Stimulated activated CD8-positive, alpha-beta memory T cell treated with anti-CD3 and anti-CD28 coated beads, Interleukin-15, amount 100 ng/mL, for 24 hours (primary cell): Measurements from ENCODE around the gene RAPGEF4.

Experiments used
- DNase-seq: peaks from one replicate; pipeline ENCODE4 v3.0.0-alpha.2; 2020; ENCODE audit warnings: low read depth

Gene RAPGEF4

GRCh38 chr2:172861098-172861497 lies 125.5 kb downstream of the RAPGEF4 start:
- no peak for DNase-seq

DNA sequence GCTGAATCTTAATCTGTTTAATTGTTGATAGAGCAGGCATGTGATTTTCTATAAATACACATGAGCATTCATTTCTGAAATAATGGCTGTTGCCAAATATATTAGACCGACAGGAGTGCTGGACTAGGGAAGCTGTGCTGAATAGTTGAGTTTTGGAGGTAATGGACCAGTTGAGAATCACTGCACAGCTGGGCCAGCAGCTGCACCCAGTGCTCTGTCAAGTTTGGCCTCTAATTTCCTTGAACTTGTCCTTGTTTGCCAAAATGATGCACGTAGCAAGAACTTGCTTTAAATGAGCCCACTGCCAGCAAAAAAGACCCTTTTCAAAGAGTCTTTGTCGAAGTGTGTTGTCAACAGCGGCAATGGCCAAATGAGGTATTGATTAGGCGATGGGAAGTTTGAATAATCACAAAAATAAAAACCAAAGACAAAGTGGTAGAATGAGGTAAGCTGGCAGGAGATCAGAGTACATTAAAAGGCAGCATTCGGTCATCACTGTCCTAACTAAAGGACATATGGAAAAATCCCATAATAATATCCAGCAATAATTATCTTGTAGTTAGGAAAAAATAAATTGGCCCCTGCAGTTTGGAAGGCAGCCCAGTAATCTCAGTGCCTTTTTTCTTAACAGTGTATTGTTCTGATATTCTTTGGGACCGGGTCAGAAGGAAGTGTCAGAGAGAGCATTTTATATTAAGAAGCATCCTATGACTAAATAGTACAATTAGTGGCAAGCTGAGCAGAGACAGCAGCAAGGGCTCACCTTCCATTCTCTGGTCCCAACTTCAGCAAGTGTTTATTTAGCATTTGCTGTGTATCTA lies 126.2 kb downstream of the RAPGEF4 start:
- no peak for DNase-seq

DNA sequence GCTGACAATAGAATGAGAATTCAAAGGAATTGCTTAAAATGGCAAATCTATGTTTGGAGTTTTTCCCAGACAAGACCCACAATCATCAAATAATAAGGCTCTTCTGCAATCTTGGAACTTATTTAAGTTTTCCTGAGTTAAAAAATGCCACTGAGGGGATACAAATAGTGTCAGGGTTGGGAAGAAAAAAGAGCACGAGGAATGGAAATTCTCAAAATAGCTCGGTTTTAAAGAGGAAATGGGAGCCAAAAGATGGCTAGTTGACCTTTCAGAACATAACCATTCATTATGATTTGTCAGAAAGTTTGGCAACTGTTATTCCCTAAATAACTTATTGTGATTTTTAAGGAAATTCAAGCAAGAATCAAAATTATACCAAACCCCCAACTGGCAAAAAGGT lies 127.7 kb downstream of the RAPGEF4 start:
- DNase-seq, result no peak

- DNase-seq, result no peak
Observed at GRCh38 chr2:172864182-172864581, 128.5 kb downstream of the RAPGEF4 start.

GRCh38 chr2:172865422-172865821 lies 129.8 kb downstream of the RAPGEF4 start:
- DNase-seq, result no peak

- no peak for DNase-seq
Observed at GRCh38 chr2:172869861-172870260, 134.2 kb downstream of the RAPGEF4 start.

GRCh38 chr2:172870396-172870795 lies 134.8 kb downstream of the RAPGEF4 start:
- DNase-seq, result no peak

DNA sequence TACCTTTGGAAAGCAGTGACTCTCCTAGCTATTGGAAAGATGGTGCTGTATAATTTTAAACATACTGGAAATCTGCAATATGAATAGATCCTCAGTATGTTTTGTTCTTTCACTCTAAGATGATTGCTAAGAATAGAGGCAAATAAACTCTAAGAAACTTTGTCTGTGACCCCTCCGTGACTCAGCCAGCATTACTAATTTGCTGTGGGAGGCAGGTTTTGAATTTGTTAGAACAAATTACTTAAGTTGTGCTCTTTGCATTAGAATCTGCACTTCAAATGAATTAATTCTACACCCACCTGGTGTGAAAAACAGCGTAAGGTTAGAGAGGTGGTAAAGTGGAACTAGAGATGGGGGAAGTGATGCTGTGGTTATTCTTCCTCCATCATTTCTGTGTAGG lies 142.2 kb downstream of the RAPGEF4 start:
- no peak for DNase-seq

DNA sequence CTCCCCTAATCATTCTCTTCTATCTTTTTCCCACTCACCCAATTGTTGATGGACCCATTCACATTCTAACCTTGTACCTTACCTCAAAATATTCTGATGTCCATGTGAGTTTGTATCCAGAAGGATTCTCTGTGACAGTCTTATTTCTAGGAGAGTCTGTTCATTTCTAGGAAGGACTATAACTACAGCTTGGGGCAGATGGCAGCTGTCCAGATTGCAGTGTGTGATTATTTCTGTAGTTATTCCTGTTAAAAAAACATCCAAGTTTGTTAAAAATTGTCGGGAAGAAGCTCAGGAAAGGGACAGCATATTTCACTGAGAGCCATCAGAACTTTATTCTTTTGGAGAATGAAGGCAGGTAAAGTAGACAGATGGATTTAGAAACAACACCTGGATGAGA lies 142.6 kb downstream of the RAPGEF4 start:
- no peak for DNase-seq

- DNase-seq, result no peak
Observed at GRCh38 chr2:172884336-172884735, 148.7 kb downstream of the RAPGEF4 start.

- no peak for DNase-seq
Observed at GRCh38 chr2:172885996-172886395, 150.4 kb downstream of the RAPGEF4 start.

GRCh38 chr2:172887280-172887679 lies 151.6 kb downstream of the RAPGEF4 start:
- no peak for DNase-seq

DNA sequence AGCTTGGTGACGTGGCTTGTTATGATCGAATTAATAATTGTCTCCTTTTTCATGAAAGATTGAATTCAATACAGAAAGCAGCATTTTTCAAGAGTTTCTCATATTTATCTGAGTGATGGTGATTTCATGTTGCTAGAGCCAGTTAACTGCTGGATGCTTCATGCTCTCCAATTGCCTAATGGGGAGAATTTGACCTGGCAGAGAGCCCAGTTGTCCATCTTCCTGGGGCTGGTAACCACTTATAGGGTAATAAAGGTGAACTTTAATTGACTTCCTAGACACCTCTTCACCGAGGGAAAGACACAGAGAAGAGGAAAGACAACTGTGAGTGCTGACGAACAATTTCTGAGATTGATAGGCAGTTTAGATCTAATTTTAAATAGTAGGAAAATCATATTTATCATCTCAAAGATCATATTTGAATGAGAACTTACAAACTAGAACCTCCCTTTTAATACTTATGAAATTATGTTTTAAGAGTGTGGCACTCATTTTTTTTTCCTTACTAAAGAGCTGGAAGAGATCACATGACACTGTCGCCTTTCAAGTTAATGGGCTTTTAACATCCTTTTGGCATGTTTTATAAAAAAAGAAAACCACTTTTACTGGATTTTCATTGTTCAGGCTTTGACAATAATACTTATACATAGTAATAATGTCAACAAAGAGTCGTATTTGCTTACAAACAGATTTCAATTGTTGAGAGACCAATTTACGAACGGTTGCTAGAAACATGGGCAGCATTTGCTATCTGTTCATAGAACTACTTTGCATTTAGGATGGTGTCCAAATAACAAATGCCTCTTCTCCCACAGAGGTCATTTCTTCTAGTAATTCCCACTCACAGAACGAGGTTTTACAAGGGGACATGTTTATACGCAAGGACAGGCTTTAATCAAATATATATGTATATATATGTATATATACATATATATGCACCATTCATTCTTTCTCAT lies 153.3 kb downstream of the RAPGEF4 start:
- no peak for DNase-seq

- no peak for DNase-seq
Observed at GRCh38 chr2:172889768-172890430, 154.3 kb downstream of the RAPGEF4 start.

GRCh38 chr2:172893111-172893510 lies 157.5 kb downstream of the RAPGEF4 start:
- no peak for DNase-seq

- DNase-seq, result no peak
Observed at GRCh38 chr2:172893671-172894070, 158.0 kb downstream of the RAPGEF4 start.

- no peak for DNase-seq
Observed at GRCh38 chr2:172894689-172895387, 159.2 kb downstream of the RAPGEF4 start.

DNA sequence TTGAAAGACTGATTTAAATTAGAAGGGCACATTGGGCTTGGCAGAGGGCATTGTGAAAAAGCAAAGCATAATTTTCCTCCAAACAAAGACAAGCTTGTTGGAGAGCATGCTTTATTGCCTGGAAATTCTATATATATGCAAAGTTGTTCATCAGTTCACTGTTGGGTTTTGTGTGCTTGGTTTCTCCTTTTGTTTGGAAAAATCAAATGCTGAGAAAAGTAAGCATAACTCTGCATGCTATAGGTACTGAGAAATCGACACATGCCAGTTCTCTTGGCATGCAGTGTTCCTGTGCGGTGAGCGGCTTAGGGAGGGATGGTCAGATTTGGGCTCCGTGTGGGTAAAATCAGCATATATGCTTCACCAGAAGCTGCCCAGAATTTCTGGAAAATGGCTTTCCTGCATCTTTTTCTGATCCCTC lies 161.0 kb downstream of the RAPGEF4 start:
- no peak for DNase-seq

DNA sequence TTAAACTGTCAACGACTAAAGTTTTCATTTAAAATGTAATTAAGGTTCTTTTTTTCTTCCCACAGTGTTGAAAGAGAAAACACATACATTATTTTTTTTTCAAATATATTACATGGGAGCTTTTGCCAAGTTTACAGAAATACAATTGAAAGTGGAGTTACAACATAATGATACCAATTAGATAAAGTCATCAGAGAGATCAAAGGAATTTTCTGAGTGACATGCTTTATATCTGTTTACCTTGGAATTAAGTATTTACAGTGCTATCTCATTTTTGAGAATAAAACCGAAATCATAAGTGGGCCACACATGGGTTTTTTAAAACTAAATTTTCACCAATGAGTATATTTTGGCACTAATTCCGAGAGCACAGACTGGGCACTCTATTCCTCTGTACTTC lies 165.2 kb downstream of the RAPGEF4 start:
- DNase-seq, result no peak

- no peak for DNase-seq
Observed at GRCh38 chr2:172901913-172902312, 166.3 kb downstream of the RAPGEF4 start.

- DNase-seq, result no peak
Observed at GRCh38 chr2:172904236-172904635, 168.6 kb downstream of the RAPGEF4 start.
